Neural cell (in vitro differentiated cells): ENCODE data around the gene LAG3.

Source experiments
- CTCF ChIP-seq: fragments of 450-650 bp; IDR thresholded peaks from 2 replicates; pipeline ENCODE4 v1.5.1; 2014; ENCODE audit warnings: antibody characterized with exemption, mild to moderate bottlenecking, moderate library complexity; ENCODE audit not compliant: poor library complexity, severe bottlenecking
- EZH2 ChIP-seq: fragments of 200-600, 300-800 bp; shearing (Covaris generic), sonication (generic); IDR thresholded peaks from 2 replicates; pipeline ENCODE4 v1.6.1; 2014; ENCODE audit warnings: antibody characterized with exemption, low read length, borderline replicate concordance, mild to moderate bottlenecking; ENCODE audit not compliant: insufficient read depth, poor library complexity, severe bottlenecking
- POLR2AphosphoS5 ChIP-seq: IDR thresholded peaks from 2 replicates; pipeline ENCODE4 v1.6.1; 2012
- RAD21 ChIP-seq: fragments of 450-650 bp; conservative IDR thresholded peaks from 2 replicates; pipeline ENCODE4 v1.6.1; 2014; ENCODE audit warnings: antibody characterized with exemption, mild to moderate bottlenecking, moderate library complexity
- REST ChIP-seq: IDR thresholded peaks from 2 replicates; pipeline ENCODE4 v1.6.1; 2012; ENCODE audit warnings: borderline replicate concordance
- SMC3 ChIP-seq: fragments of 450-650 bp; conservative IDR thresholded peaks from 2 replicates; pipeline ENCODE4 v1.6.1; 2014; ENCODE audit warnings: antibody characterized with exemption, mild to moderate bottlenecking, moderate library complexity; ENCODE audit not compliant: poor library complexity
- TAF1 ChIP-seq: IDR thresholded peaks from 2 replicates; pipeline ENCODE4 v1.6.1; 2012; ENCODE audit warnings: low read depth

DNA sequence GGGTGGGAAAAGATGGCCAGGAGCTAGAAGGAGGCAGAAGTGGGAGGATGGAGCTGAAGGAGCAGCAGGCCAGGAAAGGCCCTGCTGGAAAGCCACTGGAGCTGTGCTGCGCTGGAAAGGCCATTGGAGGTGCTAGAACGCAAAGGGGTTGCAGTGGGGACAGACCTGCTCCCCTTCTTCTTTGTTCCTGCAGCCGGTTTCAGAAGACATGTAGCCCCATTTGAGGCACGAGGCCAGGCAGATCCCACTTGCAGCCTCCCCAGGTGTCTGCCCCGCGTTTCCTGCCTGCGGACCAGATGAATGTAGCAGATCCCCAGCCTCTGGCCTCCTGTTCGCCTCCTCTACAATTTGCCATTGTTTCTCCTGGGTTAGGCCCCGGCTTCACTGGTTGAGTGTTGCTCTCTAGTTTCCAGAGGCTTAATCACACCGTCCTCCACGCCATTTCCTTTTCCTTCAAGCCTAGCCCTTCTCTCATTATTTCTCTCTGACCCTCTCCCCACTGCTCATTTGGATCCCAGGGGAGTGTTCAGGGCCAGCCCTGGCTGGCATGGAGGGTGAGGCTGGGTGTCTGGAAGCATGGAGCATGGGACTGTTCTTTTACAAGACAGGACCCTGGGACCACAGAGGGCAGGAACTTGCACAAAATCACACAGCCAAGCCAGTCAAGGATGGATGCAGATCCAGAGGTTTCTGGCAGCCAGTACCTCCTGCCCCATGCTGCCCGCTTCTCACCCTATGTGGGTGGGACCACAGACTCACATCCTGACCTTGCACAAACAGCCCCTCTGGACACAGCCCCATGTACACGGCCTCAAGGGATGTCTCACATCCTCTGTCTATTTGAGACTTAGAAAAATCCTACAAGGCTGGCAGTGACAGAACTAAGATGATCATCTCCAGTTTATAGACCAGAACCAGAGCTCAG lies 47.0 kb downstream of the LAG3 start:
- TF ChIP-seq EZH2 (no peak), TAF1 (no peak), CTCF (no peak), POLR2AphosphoS5 (no peak), RAD21 (no peak), REST (no peak), SMC3 (no peak)
